ENCODE results near the gene ESPNL.

DNA sequence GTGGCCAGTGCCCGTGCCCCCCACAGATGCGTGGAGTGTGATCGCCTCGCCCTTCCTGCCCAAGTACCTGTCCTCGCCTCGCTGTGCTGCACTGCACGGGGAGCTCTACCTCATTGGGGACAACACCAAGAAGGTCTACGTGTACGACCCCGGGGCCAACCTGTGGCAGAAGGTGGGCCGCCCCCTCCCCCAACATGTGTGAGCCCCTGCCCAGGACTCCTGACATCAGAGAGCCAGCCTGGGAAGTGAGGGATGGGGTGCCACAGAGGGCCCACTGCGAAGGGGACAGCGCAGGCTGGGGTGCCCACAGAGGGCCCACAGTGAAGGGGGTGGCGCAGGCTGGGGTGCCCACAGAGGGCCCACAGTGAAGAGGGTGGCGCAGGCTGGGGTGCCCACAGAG, 48.8 kb downstream of the ESPNL start:
- TF ChIP-seq CTCF (IDR thresholded peaks at IDR 0.05; ENCODE audit: low read depth, low read length, poor library complexity, severe bottlenecking): no peak
- no peak for TF ChIP-seq EZH2phosphoT487 (IDR thresholded peaks at IDR 0.05; ENCODE audit: borderline replicate concordance, low read length)

Data from DOHH2 (cell line).